CD4-positive, CD25-positive, alpha-beta regulatory T cell (primary cell): ENCODE measurements around the gene STX8. TPM values are rescaled to one million over a fixed set of nuclear protein-coding genes. Genes with fewer than 3 reads are reported as not detected.

Experiments
- ATAC-seq, 2 donors: fragments of 150-1000 bp; cut with Tn5 transposase; one replicate each; pipeline ENCODE4 v1.10.0; 2021; ENCODE audit warnings: low read depth in 2 of 2, moderate number of reproducible peaks in 2 of 2, moderate library complexity in 1 of 2
- DNase-seq, 3 donors: peaks; one replicate each; pipeline versions ENCODE4 v3.0.0 to v3.0.0-alpha.2; 2012 to 2022; ENCODE audit warnings: mixed read lengths in 1 of 3
- H3K27ac ChIP-seq: one replicate; pipeline ENCODE4 v1.7.0; 2013; ENCODE audit warnings: mild to moderate bottlenecking, low read length; ENCODE audit not compliant: insufficient read depth, poor library complexity, severe bottlenecking
- H3K27me3 ChIP-seq: one replicate; pipeline ENCODE4 v1.7.0; 2013; ENCODE audit warnings: low read length; ENCODE audit not compliant: control insufficient read depth, insufficient read depth
- H3K36me3 ChIP-seq: one replicate; pipeline ENCODE4 v1.7.0; 2013; ENCODE audit warnings: mild to moderate bottlenecking, low read length, moderate library complexity; ENCODE audit not compliant: control insufficient read depth, insufficient read depth
- H3K4me1 ChIP-seq: 2 replicates; pipeline ENCODE4 v1.7.0; 2013; ENCODE audit warnings: mild to moderate bottlenecking, low read length; ENCODE audit not compliant: insufficient read depth, control insufficient read depth, poor library complexity, severe bottlenecking
- H3K4me3 ChIP-seq: one replicate; pipeline ENCODE4 v1.7.0; 2013; ENCODE audit warnings: low read depth, mild to moderate bottlenecking, low read length, moderate library complexity
- H3K9me3 ChIP-seq, 2 experiments: 1 replicate in 1 of 2; 2 replicates in 1 of 2; pipeline ENCODE4 v1.7.0; 2013; ENCODE audit warnings: low read length in 2 of 2, mild to moderate bottlenecking in 1 of 2, moderate library complexity in 1 of 2; ENCODE audit not compliant: control insufficient read depth in 2 of 2
- H3K27ac Mint-ChIP-seq, 3 donors: one replicate each; pipeline ENCODE4 v1.8.0; 2020 to 2022; ENCODE audit warnings: mild to moderate bottlenecking in 3 of 3, mixed read lengths in 3 of 3, moderate library complexity in 2 of 3
- H3K27me3 Mint-ChIP-seq: one replicate; pipeline ENCODE4 v1.8.0; 2022; ENCODE audit warnings: mild to moderate bottlenecking, mixed read lengths
- H3K36me3 Mint-ChIP-seq: one replicate; pipeline ENCODE4 v1.8.0; 2020; ENCODE audit warnings: mixed read lengths
- H3K4me1 Mint-ChIP-seq, 4 donors: one replicate each; pipeline ENCODE4 v1.8.0; 2020 to 2022; ENCODE audit warnings: mixed read lengths in 4 of 4, mild to moderate bottlenecking in 1 of 4
- H3K4me3 Mint-ChIP-seq, 4 donors: one replicate each; pipeline ENCODE4 v1.8.0; 2020 to 2022; ENCODE audit warnings: mild to moderate bottlenecking in 4 of 4, mixed read lengths in 4 of 4, moderate library complexity in 3 of 4
- H3K9me3 Mint-ChIP-seq, 7 donors: one replicate each; pipeline ENCODE4 v1.8.0; 2020 to 2022; ENCODE audit warnings: mixed read lengths in 7 of 7, mild to moderate bottlenecking in 3 of 7, moderate library complexity in 2 of 7
- polyA plus RNA-seq, 4 donors: library from polyadenylated mRNA; unstranded; fragments of 300-500 nt; fragmentation: Illumina TruSeq; gene quantifications; one replicate each; pipeline ENCODE4 v1.2.3, GENCODE V29; 2021
- total RNA-seq: library from RNA; stranded (reverse); gene quantifications from one replicate; pipeline ENCODE4 v1.2.3, GENCODE V29; 2022

The STX8 gene
- total and polyA plus RNA-seq, 5 donors from 2014 or later, result 83.7 to 214 (median 170) TPM

GRCh38 chr17:9336817-9337216 is 238.8 kb downstream of the STX8 start:
- Histone ChIP-seq H3K4me1 (no peaks in the 10 kb centered on the region), H3K4me3 (no peak overlapping the region), H3K36me3 (no peaks in the 10 kb centered on the region), H3K27me3 (no peaks in the 10 kb centered on the region), H3K9me3 (peaks cover 15 to 29% of the 10 kb centered on the region in 2 experiments), H3K27ac (no peak overlapping the region)
- ATAC-seq (no peak), DNase-seq (no peak)
- Mint-ChIP-seq H3K4me3 (no peak overlapping the region), H3K9me3 (peaks cover 0 to 30% (median 9%) of the 10 kb centered on the region in 7 donors), H3K27me3 (no peaks in the 10 kb centered on the region), H3K27ac (no peak overlapping the region), H3K36me3 (peaks cover 19% of the 10 kb centered on the region), H3K4me1 (peaks cover 0 to 3% (median 0%) of the 10 kb centered on the region in 4 donors)

GRCh38 chr17:9334536-9335446 is 240.8 kb downstream of the STX8 start:
- peaks cover 0 to 3% (median 0%) of the 10 kb centered on the region in 4 donors for H3K4me1 Mint-ChIP-seq
- no peak overlapping the region for H3K27ac Mint-ChIP-seq
- peaks cover 16% of the 10 kb centered on the region for H3K36me3 Mint-ChIP-seq
- H3K4me3 Mint-ChIP-seq, result no peak overlapping the region
- ATAC-seq (no peak), DNase-seq (no peak)
- Histone ChIP-seq H3K9me3 (peaks cover 15 to 29% of the 10 kb centered on the region in 2 experiments), H3K27me3 (no peaks in the 10 kb centered on the region), H3K4me3 (no peak overlapping the region), H3K36me3 (no peaks in the 10 kb centered on the region), H3K4me1 (no peaks in the 10 kb centered on the region), H3K27ac (no peak overlapping the region)
- no peaks in the 10 kb centered on the region for H3K27me3 Mint-ChIP-seq
- peaks cover 0 to 30% (median 9%) of the 10 kb centered on the region in 7 donors for H3K9me3 Mint-ChIP-seq

- peaks cover 15 to 29% of the 10 kb centered on the region in 2 experiments for H3K9me3 ChIP-seq
- Mint-ChIP-seq H3K36me3 (peaks cover 15% of the 10 kb centered on the region), H3K27me3 (no peaks in the 10 kb centered on the region), H3K9me3 (peaks cover 0 to 22% (median 5%) of the 10 kb centered on the region in 7 donors), H3K27ac (no peak overlapping the region), H3K4me3 (no peak overlapping the region), H3K4me1 (peaks cover 0 to 6% (median 1%) of the 10 kb centered on the region in 4 donors)
- H3K4me1 ChIP-seq, result no peaks in the 10 kb centered on the region
- no peak overlapping the region for H3K4me3 ChIP-seq
- H3K27me3 ChIP-seq, result no peaks in the 10 kb centered on the region
- ATAC-seq, result no peak
- no peak for DNase-seq
- H3K36me3 ChIP-seq, result no peaks in the 10 kb centered on the region
- H3K27ac ChIP-seq, result no peak overlapping the region
Observed at GRCh38 chr17:9332132-9332494, 243.5 kb downstream of the STX8 start.

GRCh38 chr17:9331279-9332131 is 244.1 kb downstream of the STX8 start:
- DNase-seq, result no peak
- H3K27ac Mint-ChIP-seq, result no peak overlapping the region

GRCh38 chr17:9330611-9331271 is 244.9 kb downstream of the STX8 start:
- ATAC-seq (no peak), DNase-seq (no peak)
- H3K4me1 Mint-ChIP-seq, result peaks cover 3 to 6% (median 5%) of the 10 kb centered on the region in 4 donors
- Histone ChIP-seq H3K27ac (no peak overlapping the region), H3K27me3 (no peaks in the 10 kb centered on the region), H3K9me3 (peaks cover 8 to 16% of the 10 kb centered on the region in 2 experiments), H3K36me3 (no peaks in the 10 kb centered on the region), H3K4me1 (no peaks in the 10 kb centered on the region), H3K4me3 (no peak overlapping the region)
- no peak overlapping the region for H3K4me3 Mint-ChIP-seq
- peaks cover 20% of the 10 kb centered on the region for H3K36me3 Mint-ChIP-seq
- peaks cover 0 to 17% (median 4%) of the 10 kb centered on the region in 7 donors for H3K9me3 Mint-ChIP-seq
- no peak overlapping the region for H3K27ac Mint-ChIP-seq
- no peaks in the 10 kb centered on the region for H3K27me3 Mint-ChIP-seq

More at GRCh38 chr17:9331279-9332131, 244.1 kb downstream of the STX8 start:
- H3K27me3 ChIP-seq, result no peaks in the 10 kb centered on the region
- ATAC-seq, result no peak
- H3K27me3 Mint-ChIP-seq, result no peaks in the 10 kb centered on the region
- H3K36me3 ChIP-seq, result no peaks in the 10 kb centered on the region
- peaks cover 12 to 23% of the 10 kb centered on the region in 2 experiments for H3K9me3 ChIP-seq
- H3K9me3 Mint-ChIP-seq, result peaks cover 0 to 22% (median 5%) of the 10 kb centered on the region in 7 donors
- H3K4me1 Mint-ChIP-seq, result peaks cover 1 to 6% (median 3%) of the 10 kb centered on the region in 4 donors
- no peak overlapping the region for H3K4me3 ChIP-seq
- H3K36me3 Mint-ChIP-seq, result peaks cover 16% of the 10 kb centered on the region
- no peak overlapping the region for H3K4me3 Mint-ChIP-seq
- H3K27ac ChIP-seq, result no peak overlapping the region
- H3K4me1 ChIP-seq, result no peaks in the 10 kb centered on the region

DNA sequence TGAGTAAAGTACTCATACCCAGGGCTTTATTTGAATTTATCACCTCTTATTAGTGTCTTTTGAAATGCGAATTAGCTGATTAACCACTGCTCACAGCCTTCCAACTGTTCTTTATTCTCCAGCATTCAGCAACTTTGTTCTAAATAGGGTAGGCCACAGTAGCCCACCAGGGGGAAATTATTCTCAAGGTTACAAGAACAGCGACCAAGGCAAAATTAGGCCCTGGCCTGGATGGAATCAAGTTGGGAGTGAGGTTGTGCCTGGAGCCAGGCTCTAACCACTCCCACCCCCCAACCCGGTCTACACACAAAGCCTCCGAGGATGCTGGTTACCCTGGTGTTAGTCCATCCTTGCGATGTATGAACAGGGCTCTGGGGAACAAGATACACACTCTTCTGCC is 245.5 kb downstream of the STX8 start:
- H3K36me3 Mint-ChIP-seq, result peaks cover 18% of the 10 kb centered on the region
- H3K4me3 Mint-ChIP-seq, result no peak overlapping the region
- Histone ChIP-seq H3K27ac (no peak overlapping the region), H3K27me3 (no peaks in the 10 kb centered on the region), H3K4me1 (no peaks in the 10 kb centered on the region), H3K36me3 (no peaks in the 10 kb centered on the region), H3K4me3 (no peak overlapping the region), H3K9me3 (peaks cover 5 to 10% of the 10 kb centered on the region in 2 experiments)
- H3K27me3 Mint-ChIP-seq, result no peaks in the 10 kb centered on the region
- ATAC-seq (no peak), DNase-seq (no peak)
- H3K9me3 Mint-ChIP-seq, result peaks cover 0 to 11% (median 3%) of the 10 kb centered on the region in 7 donors
- H3K27ac Mint-ChIP-seq, result no peak overlapping the region
- H3K4me1 Mint-ChIP-seq, result peaks cover 3 to 7% (median 5%) of the 10 kb centered on the region in 4 donors

- H3K27ac Mint-ChIP-seq, result peak overlapping the region in 1 of 3 donors; percentile 5
- peaks cover 0 to 4% (median under 1%) of the 10 kb centered on the region in 7 donors for H3K9me3 Mint-ChIP-seq
- Histone ChIP-seq H3K4me1 (no peaks in the 10 kb centered on the region), H3K36me3 (no peaks in the 10 kb centered on the region), H3K27ac (no peak overlapping the region), H3K4me3 (no peak overlapping the region), H3K27me3 (no peaks in the 10 kb centered on the region), H3K9me3 (peaks cover 0 to 2% of the 10 kb centered on the region in 2 experiments)
- peaks cover 1 to 7% (median 5%) of the 10 kb centered on the region in 4 donors for H3K4me1 Mint-ChIP-seq
- H3K27me3 Mint-ChIP-seq, result no peaks in the 10 kb centered on the region
- peaks cover 12% of the 10 kb centered on the region for H3K36me3 Mint-ChIP-seq
- DNase-seq (no peak), ATAC-seq (no peak)
- no peak overlapping the region for H3K4me3 Mint-ChIP-seq
Observed at GRCh38 chr17:9329251-9329921, 246.2 kb downstream of the STX8 start.
